Muscle layer of duodenum (tissue), 2 donors: Measurements from ENCODE around the gene ZNF71.

ENCODE experiments used
- H3K27ac ChIP-seq: one replicate; pipeline ENCODE4 v1.7.0; 2013; ENCODE audit warnings: mild to moderate bottlenecking, low read length
- H3K27me3 ChIP-seq: one replicate; pipeline ENCODE4 v1.7.0; 2013; ENCODE audit warnings: low read depth, mild to moderate bottlenecking, control low read depth, low read length
- H3K36me3 ChIP-seq, 2 donors: one replicate each; pipeline ENCODE4 v1.7.0; 2013; ENCODE audit warnings: low read length in 2 of 2, control low read depth in 1 of 2, mild to moderate bottlenecking in 1 of 2; ENCODE audit not compliant: insufficient read depth in 2 of 2, control insufficient read depth in 1 of 2
- H3K4me1 ChIP-seq, 2 donors: one replicate each; pipeline ENCODE4 v1.7.0; 2013; ENCODE audit warnings: low read length in 2 of 2, mild to moderate bottlenecking in 2 of 2, control low read depth in 1 of 2, moderate library complexity in 1 of 2; ENCODE audit not compliant: insufficient read depth in 2 of 2, control insufficient read depth in 1 of 2
- H3K4me3 ChIP-seq, 2 donors: one replicate each; pipeline ENCODE4 v1.7.0; 2013; ENCODE audit warnings: low read length in 2 of 2, low read depth in 1 of 2, mild to moderate bottlenecking in 1 of 2
- H3K9me3 ChIP-seq, 2 donors: one replicate each; pipeline ENCODE4 v1.7.0; 2013; ENCODE audit warnings: low read length in 2 of 2, control low read depth in 1 of 2, mild to moderate bottlenecking in 1 of 2; ENCODE audit not compliant: control insufficient read depth in 1 of 2
- donor health status: healthy.

ZNF71 gene

GRCh38 chr19:56595548-56595899 lies 422 bp downstream of the ZNF71 start:
- Histone ChIP-seq H3K4me3 (peak overlapping the region; percentile 84 to 100), H3K9me3 (peaks cover 0 to 2% of the 10 kb centered on the region in 2 donors), H3K27me3 (no peaks in the 10 kb centered on the region), H3K27ac (peak overlapping the region; percentile 37), H3K4me1 (peaks cover 4 to 10% of the 10 kb centered on the region in 2 donors), H3K36me3 (peaks cover 0 to 18% of the 10 kb centered on the region in 2 donors)

- no peaks in the 10 kb centered on the region for H3K27me3 ChIP-seq
- H3K9me3 ChIP-seq = peaks cover 2 to 8% of the 10 kb centered on the region in 2 donors
- no peak overlapping the region for H3K27ac ChIP-seq
- H3K4me3 ChIP-seq = peak overlapping the region in 1 of 2 donors; percentile 100
- H3K4me1 ChIP-seq = peaks cover 4 to 10% of the 10 kb centered on the region in 2 donors
- peaks cover 9 to 30% of the 10 kb centered on the region in 2 donors for H3K36me3 ChIP-seq
Observed at GRCh38 chr19:56596676-56597075, 1.6 kb downstream of the ZNF71 start.

DNA sequence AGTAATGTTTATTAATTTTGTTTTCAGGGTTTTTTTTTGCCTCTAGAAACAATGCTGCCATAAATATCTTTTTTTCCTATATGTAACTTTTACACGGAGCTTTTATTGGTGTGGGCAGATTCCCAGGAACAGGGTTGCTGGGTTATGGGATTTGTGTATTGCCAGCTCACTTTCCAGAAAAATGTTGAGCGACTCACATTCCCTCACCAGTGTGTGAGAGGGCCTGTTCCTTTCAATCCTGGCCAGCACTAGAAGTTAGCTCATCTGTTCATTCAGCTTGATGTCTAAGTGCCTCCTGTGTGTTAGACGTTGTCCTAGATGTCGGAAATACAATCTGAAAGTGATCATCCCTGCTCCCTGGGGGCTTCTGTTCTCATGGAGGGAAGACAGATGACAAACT lies 2.6 kb downstream of the ZNF71 start:
- peaks cover under 1 to 9% of the 10 kb centered on the region in 2 donors for H3K9me3 ChIP-seq
- peaks cover 9 to 40% of the 10 kb centered on the region in 2 donors for H3K36me3 ChIP-seq
- no peak overlapping the region for H3K4me3 ChIP-seq
- peaks cover 4 to 10% of the 10 kb centered on the region in 2 donors for H3K4me1 ChIP-seq
- H3K27ac ChIP-seq = no peak overlapping the region
- no peaks in the 10 kb centered on the region for H3K27me3 ChIP-seq

GRCh38 chr19:56601375-56601774 lies 6.3 kb downstream of the ZNF71 start:
- Histone ChIP-seq H3K4me1 (peaks cover 0 to 3% of the 10 kb centered on the region in 2 donors), H3K9me3 (peaks cover 21 to 27% of the 10 kb centered on the region in 2 donors), H3K36me3 (peaks cover 9 to 62% of the 10 kb centered on the region in 2 donors), H3K27me3 (no peaks in the 10 kb centered on the region), H3K27ac (no peak overlapping the region), H3K4me3 (peak overlapping the region in 1 of 2 donors; percentile 26)

- Histone ChIP-seq H3K4me1 (no peaks in the 10 kb centered on the region), H3K4me3 (no peak overlapping the region), H3K27me3 (no peaks in the 10 kb centered on the region), H3K27ac (no peak overlapping the region), H3K36me3 (peaks cover 11 to 54% of the 10 kb centered on the region in 2 donors), H3K9me3 (peaks cover 21 to 42% of the 10 kb centered on the region in 2 donors)
Observed at GRCh38 chr19:56603829-56604228, 8.7 kb downstream of the ZNF71 start.

DNA sequence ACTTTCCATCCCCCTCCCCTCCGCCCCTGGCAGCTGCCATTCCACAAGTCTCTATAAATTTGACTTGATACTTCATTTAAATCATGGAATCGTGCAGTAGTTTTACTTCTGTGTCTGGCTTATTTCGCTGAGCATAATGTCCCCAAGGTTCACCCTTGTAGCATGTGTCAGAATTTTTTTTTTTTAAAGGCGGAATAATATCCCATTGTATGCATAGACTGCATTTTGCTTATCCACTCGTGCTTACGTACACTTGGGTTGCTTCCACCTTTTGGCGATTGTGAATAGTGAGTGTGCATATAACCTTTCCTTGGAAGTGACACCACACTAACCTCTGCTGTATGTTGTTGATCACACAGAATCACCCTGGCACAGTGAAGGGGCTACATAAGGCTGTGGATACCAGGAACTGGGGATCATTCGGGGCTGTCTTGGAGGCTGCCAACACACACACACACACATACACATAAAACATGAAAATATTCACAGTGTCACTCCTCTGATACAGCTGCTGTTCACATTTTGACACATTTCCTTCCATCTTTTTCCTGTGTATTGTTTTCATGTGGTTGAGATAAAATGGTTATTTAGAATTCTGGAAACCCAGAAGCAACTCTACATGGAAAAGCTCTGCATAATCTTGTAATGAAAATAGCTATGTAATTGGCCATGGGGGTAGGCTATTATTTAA lies 13.3 kb downstream of the ZNF71 start:
- Histone ChIP-seq H3K27ac (no peak overlapping the region), H3K27me3 (no peaks in the 10 kb centered on the region), H3K9me3 (peaks cover 30 to 64% of the 10 kb centered on the region in 2 donors), H3K4me3 (peak overlapping the region in 1 of 2 donors; percentile 29), H3K4me1 (no peaks in the 10 kb centered on the region), H3K36me3 (peaks cover 3 to 45% of the 10 kb centered on the region in 2 donors)

- H3K4me1 ChIP-seq = no peaks in the 10 kb centered on the region
- H3K9me3 ChIP-seq = peaks cover 39 to 64% of the 10 kb centered on the region in 2 donors
- H3K27ac ChIP-seq = no peak overlapping the region
- H3K27me3 ChIP-seq = no peaks in the 10 kb centered on the region
- no peak overlapping the region for H3K4me3 ChIP-seq
- peaks cover 4 to 51% of the 10 kb centered on the region in 2 donors for H3K36me3 ChIP-seq
Observed at GRCh38 chr19:56611288-56611687, 16.2 kb downstream of the ZNF71 start.

GRCh38 chr19:56612737-56613136 lies 17.6 kb downstream of the ZNF71 start:
- H3K27me3 ChIP-seq = no peaks in the 10 kb centered on the region
- peaks cover 44 to 61% of the 10 kb centered on the region in 2 donors for H3K9me3 ChIP-seq
- no peak overlapping the region for H3K27ac ChIP-seq
- no peaks in the 10 kb centered on the region for H3K4me1 ChIP-seq
- peak overlapping the region in 1 of 2 donors; percentile 24 for H3K4me3 ChIP-seq
- peaks cover 8 to 60% of the 10 kb centered on the region in 2 donors for H3K36me3 ChIP-seq

- Histone ChIP-seq H3K27me3 (no peaks in the 10 kb centered on the region), H3K4me1 (no peaks in the 10 kb centered on the region), H3K9me3 (peaks cover 44 to 62% of the 10 kb centered on the region in 2 donors), H3K36me3 (peaks cover 11 to 64% of the 10 kb centered on the region in 2 donors), H3K27ac (no peak overlapping the region), H3K4me3 (peak overlapping the region in 1 of 2 donors; percentile 24)
Observed at GRCh38 chr19:56613639-56614038, 18.5 kb downstream of the ZNF71 start.

DNA sequence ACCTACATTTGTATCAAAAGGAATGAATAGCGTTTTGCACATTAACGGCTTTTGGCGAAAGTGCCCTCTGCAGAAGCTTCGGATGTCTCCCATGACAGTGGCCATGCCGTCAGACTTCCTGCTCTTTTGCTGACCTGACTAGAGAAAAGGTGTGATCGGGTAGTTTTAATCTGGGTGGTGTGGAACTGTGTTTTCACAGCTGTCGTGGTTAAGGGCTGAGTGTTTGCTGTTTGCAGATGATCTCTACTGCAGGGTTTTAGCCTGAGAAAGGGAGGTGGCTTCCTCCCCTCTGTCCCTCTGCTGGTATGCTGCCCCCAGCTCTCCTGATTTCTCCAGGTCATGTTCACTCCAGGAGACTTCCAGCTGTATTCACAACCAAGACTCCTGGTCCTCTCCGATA lies 22.4 kb downstream of the ZNF71 start:
- peaks cover 42 to 62% of the 10 kb centered on the region in 2 donors for H3K9me3 ChIP-seq
- H3K4me1 ChIP-seq = no peaks in the 10 kb centered on the region
- H3K36me3 ChIP-seq = peaks cover 20 to 68% of the 10 kb centered on the region in 2 donors
- no peaks in the 10 kb centered on the region for H3K27me3 ChIP-seq
- H3K27ac ChIP-seq = no peak overlapping the region
- H3K4me3 ChIP-seq = no peak overlapping the region

GRCh38 chr19:56619121-56619520 lies 24.0 kb downstream of the ZNF71 start:
- H3K4me1 ChIP-seq = no peaks in the 10 kb centered on the region
- no peaks in the 10 kb centered on the region for H3K27me3 ChIP-seq
- peaks cover 20 to 70% of the 10 kb centered on the region in 2 donors for H3K36me3 ChIP-seq
- H3K4me3 ChIP-seq = no peak overlapping the region
- H3K9me3 ChIP-seq = peaks cover 33 to 59% of the 10 kb centered on the region in 2 donors
- no peak overlapping the region for H3K27ac ChIP-seq
